ENCODE data around the gene RALGDS. TPM values are rescaled to one million over a fixed set of nuclear protein-coding genes. Genes with fewer than 3 reads are reported as not detected.

RALGDS gene
- total RNA-seq, 1 experiment from 2014 or later: 22.9 TPM

DNA sequence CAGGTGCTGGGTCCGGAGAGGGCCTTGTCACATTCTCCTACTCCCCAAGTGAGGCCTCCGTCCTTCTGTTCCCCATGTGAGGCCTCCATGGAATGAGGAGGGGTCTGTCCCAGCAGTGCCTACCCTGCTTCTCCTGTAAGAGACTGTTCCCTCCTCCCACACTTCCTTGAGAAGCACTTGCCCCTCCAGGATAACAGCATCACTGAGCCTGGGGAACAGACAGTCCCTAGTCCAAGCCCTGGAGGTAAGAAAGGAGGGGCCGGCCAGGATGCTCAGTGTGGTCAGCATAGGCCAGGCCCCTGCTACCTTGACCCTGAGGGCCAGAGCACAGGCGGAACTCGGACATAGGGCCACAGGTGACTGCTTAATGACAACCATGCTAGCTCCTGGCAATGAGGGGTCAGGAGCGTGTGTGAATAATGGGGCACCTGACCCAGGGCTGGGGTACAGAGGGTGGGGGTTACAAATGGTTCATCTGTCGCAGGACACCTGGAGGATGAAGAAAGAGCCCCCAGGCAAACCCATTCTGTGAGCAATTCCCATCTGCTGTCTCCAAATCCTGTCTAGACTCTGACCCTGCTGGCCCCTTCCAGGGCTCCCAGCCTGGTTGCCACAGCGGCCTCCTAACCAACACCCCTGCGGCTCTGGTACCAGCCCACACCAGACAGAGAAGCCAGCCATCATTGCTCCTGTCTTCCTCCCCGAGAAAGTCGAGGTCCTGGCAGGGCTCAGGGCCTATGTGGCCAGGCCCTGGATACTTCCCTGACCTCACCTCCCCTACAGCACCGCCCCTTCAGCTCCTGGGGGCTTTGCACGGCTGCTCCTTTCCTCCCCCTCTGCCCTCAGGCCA, 20.3 kb downstream of the RALGDS start:
- CTCF ChIA-PET: interaction anchor here (0.7 to 4.4 kb wide), 4 partner anchors 11 to 52 kb away, joined by 3 to 58 read pairs (median 8); no protein-coding TSS in a partner anchor
- H3K27me3 Mint-ChIP-seq (ENCODE audit: low read depth): peaks cover 11% of the 10 kb centered on the region
- DNase-seq (ENCODE audit: low spot score) (no peak), ATAC-seq (no peak)
- TF ChIP-seq JAZF1 (CRISPR knock-in tag; IDR thresholded peaks at IDR 0.05) (no peak), TP53 (CRISPR knock-in tag; IDR thresholded peaks at IDR 0.05) (no peak)
- TF ChIP-seq, protein P1, sequence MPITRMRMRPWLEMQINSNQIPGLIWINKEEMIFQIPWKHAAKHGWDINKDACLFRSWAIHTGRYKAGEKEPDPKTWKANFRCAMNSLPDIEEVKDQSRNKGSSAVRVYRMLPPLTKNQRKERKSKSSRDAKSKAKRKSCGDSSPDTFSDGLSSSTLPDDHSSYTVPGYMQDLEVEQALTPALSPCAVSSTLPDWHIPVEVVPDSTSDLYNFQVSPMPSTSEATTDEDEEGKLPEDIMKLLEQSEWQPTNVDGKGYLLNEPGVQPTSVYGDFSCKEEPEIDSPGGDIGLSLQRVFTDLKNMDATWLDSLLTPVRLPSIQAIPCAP (CRISPR knock-in tag; IDR thresholded peaks at IDR 0.05): no peak
- no peak overlapping the region for H3K4me3 Mint-ChIP-seq
- POLR2A ChIA-PET: no interaction called here
- peaks cover 11% of the 10 kb centered on the region for H3K9me3 Mint-ChIP-seq
- H3K4me1 Mint-ChIP-seq: no peaks in the 10 kb centered on the region
- no peak overlapping the region for H3K27ac Mint-ChIP-seq
- peaks cover 41% of the 10 kb centered on the region for H3K36me3 Mint-ChIP-seq

DNA sequence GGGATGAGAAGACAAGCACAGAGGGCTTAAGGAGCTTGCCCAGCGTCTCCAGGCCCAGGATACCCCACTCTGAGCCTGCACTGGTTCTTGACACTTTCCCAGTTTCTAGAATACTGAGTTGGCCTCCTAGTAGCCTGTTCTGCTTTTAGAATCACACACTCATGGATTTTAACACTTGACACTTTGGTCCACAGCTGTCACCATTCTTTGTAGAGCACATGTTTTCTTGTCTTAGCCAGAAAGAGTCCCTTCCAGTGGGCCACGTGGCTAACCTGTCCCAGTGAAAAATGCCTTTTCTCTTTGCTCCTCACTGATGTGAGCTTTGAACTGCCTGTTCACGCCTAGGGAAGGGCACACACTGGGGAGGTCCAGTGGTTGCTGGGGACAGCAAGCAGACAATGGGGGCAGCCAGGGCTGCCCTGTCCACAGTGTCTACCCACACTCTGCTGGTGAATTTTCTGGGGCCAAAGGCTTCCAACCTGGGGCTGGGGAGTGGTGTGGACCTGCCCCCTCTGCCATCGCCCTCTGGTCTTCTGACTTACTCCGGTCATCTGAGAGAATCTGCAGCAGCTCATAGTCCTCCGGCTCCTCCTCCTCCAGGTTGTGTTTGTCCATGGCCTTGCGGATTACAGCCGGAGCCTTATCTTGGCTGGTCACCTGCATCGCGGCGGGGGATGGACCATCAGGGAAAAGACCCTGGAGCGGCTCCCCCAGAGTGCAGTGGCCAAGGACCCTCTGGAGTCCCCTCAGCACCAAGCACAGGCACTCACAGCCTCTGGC, 21.1 kb downstream of the RALGDS start:
- peaks cover 16% of the 10 kb centered on the region for H3K27me3 Mint-ChIP-seq (ENCODE audit: low read depth)
- ChIA-PET CTCF (interaction anchor here (0.6 to 4.4 kb wide), 4 partner anchors 40 to 90 kb away, joined by 3 to 58 read pairs (median 6); no protein-coding TSS in a partner anchor), POLR2A (interaction anchor here (0.6 kb wide), 1 partner anchor 40 kb away, joined by 3 read pairs; no protein-coding TSS in a partner anchor)
- H3K36me3 Mint-ChIP-seq: peaks cover 45% of the 10 kb centered on the region
- ATAC-seq (no peak), DNase-seq (ENCODE audit: low spot score) (no peak)
- no peaks in the 10 kb centered on the region for H3K4me1 Mint-ChIP-seq
- peaks cover 19% of the 10 kb centered on the region for H3K9me3 Mint-ChIP-seq
- TF ChIP-seq, protein P2, sequence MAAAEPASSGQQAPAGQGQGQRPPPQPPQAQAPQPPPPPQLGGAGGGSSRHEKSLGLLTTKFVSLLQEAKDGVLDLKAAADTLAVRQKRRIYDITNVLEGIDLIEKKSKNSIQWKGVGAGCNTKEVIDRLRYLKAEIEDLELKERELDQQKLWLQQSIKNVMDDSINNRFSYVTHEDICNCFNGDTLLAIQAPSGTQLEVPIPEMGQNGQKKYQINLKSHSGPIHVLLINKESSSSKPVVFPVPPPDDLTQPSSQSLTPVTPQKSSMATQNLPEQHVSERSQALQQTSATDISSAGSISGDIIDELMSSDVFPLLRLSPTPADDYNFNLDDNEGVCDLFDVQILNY (CRISPR knock-in tag; IDR thresholded peaks at IDR 0.05): no peak
- no peak for TF ChIP-seq KAT7 (CRISPR knock-in tag; IDR thresholded peaks at IDR 0.05; ENCODE audit: borderline replicate concordance)
- TF ChIP-seq, protein P3, sequence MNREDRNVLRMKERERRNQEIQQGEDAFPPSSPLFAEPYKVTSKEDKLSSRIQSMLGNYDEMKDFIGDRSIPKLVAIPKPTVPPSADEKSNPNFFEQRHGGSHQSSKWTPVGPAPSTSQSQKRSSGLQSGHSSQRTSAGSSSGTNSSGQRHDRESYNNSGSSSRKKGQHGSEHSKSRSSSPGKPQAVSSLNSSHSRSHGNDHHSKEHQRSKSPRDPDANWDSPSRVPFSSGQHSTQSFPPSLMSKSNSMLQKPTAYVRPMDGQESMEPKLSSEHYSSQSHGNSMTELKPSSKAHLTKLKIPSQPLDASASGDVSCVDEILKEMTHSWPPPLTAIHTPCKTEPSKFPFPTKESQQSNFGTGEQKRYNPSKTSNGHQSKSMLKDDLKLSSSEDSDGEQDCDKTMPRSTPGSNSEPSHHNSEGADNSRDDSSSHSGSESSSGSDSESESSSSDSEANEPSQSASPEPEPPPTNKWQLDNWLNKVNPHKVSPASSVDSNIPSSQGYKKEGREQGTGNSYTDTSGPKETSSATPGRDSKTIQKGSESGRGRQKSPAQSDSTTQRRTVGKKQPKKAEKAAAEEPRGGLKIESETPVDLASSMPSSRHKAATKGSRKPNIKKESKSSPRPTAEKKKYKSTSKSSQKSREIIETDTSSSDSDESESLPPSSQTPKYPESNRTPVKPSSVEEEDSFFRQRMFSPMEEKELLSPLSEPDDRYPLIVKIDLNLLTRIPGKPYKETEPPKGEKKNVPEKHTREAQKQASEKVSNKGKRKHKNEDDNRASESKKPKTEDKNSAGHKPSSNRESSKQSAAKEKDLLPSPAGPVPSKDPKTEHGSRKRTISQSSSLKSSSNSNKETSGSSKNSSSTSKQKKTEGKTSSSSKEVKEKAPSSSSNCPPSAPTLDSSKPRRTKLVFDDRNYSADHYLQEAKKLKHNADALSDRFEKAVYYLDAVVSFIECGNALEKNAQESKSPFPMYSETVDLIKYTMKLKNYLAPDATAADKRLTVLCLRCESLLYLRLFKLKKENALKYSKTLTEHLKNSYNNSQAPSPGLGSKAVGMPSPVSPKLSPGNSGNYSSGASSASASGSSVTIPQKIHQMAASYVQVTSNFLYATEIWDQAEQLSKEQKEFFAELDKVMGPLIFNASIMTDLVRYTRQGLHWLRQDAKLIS (CRISPR knock-in tag; IDR thresholded peaks at IDR 0.05; ENCODE audit: borderline replicate concordance): no peak
- TF ChIP-seq, protein P4, sequence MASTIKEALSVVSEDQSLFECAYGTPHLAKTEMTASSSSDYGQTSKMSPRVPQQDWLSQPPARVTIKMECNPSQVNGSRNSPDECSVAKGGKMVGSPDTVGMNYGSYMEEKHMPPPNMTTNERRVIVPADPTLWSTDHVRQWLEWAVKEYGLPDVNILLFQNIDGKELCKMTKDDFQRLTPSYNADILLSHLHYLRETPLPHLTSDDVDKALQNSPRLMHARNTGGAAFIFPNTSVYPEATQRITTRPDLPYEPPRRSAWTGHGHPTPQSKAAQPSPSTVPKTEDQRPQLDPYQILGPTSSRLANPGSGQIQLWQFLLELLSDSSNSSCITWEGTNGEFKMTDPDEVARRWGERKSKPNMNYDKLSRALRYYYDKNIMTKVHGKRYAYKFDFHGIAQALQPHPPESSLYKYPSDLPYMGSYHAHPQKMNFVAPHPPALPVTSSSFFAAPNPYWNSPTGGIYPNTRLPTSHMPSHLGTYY (CRISPR knock-in tag; IDR thresholded peaks at IDR 0.05): no peak
- TF ChIP-seq CREM (CRISPR knock-in tag; IDR thresholded peaks at IDR 0.05): no peak
- no peak for TF ChIP-seq MXD4 (CRISPR knock-in tag; IDR thresholded peaks at IDR 0.05; ENCODE audit: borderline replicate concordance)
- TF ChIP-seq ZNF671 (CRISPR knock-in tag; IDR thresholded peaks at IDR 0.05): no peak
- TF ChIP-seq, protein P1 (CRISPR knock-in tag; IDR thresholded peaks at IDR 0.05): no peak
- no peak for TF ChIP-seq ETV6 (CRISPR knock-in tag; IDR thresholded peaks at IDR 0.05)
- TF ChIP-seq ZBTB21 (CRISPR knock-in tag; IDR thresholded peaks at IDR 0.05; ENCODE audit: borderline replicate concordance): no peak
- TF ChIP-seq, protein P5, sequence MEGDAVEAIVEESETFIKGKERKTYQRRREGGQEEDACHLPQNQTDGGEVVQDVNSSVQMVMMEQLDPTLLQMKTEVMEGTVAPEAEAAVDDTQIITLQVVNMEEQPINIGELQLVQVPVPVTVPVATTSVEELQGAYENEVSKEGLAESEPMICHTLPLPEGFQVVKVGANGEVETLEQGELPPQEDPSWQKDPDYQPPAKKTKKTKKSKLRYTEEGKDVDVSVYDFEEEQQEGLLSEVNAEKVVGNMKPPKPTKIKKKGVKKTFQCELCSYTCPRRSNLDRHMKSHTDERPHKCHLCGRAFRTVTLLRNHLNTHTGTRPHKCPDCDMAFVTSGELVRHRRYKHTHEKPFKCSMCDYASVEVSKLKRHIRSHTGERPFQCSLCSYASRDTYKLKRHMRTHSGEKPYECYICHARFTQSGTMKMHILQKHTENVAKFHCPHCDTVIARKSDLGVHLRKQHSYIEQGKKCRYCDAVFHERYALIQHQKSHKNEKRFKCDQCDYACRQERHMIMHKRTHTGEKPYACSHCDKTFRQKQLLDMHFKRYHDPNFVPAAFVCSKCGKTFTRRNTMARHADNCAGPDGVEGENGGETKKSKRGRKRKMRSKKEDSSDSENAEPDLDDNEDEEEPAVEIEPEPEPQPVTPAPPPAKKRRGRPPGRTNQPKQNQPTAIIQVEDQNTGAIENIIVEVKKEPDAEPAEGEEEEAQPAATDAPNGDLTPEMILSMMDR (IDR thresholded peaks at IDR 0.05): no peak
- TF ChIP-seq SP1 (CRISPR knock-in tag; conservative IDR thresholded peaks at IDR 0.05): no peak
- TF ChIP-seq JAZF1 (CRISPR knock-in tag; IDR thresholded peaks at IDR 0.05): no peak
- H3K4me3 Mint-ChIP-seq: no peak overlapping the region
- H3K27ac Mint-ChIP-seq: no peak overlapping the region

Measured in WTC11 (cell line).